Lung (tissue), 12 donors: ENCODE results near the gene NELL2. TPM values are rescaled to one million over a fixed set of nuclear protein-coding genes. Genes with fewer than 3 reads are reported as not detected.

ENCODE experiments used
- ATAC-seq: fragments of 200-7000 bp; cut with Tn5 transposase; one replicate; pipeline ENCODE4 v1.9.1; 2020; ENCODE audit warnings: moderate number of reproducible peaks; ENCODE audit not compliant: insufficient read depth, low FRiP score
- DNase-seq, 3 donors: peaks; one replicate each; pipeline ENCODE4 v3.0.0-alpha.2; 2013 to 2017
- H3K27ac ChIP-seq, 2 donors: one replicate each; pipeline ENCODE4 v1.5.1; 2013; ENCODE audit warnings: mild to moderate bottlenecking in 2 of 2, moderate library complexity in 2 of 2, control low read depth in 1 of 2, inconsistent platforms in 1 of 2, low read depth in 1 of 2, low read length in 1 of 2
- H3K27me3 ChIP-seq, 3 donors: one replicate each; pipeline ENCODE4 v1.5.1; 2013; ENCODE audit warnings: low read length in 2 of 3; ENCODE audit not compliant: control insufficient read depth in 3 of 3, insufficient read depth in 3 of 3
- H3K36me3 ChIP-seq, 4 donors: one replicate each; pipeline ENCODE4 v1.5.1; 2013; ENCODE audit warnings: low read length in 4 of 4, mild to moderate bottlenecking in 1 of 4, moderate library complexity in 1 of 4; ENCODE audit not compliant: control insufficient read depth in 4 of 4, insufficient read depth in 4 of 4
- H3K4me1 ChIP-seq, 5 donors: one replicate each; pipeline ENCODE4 v1.5.1; 2013; ENCODE audit warnings: low read length in 5 of 5, mild to moderate bottlenecking in 2 of 5, moderate library complexity in 1 of 5; ENCODE audit not compliant: control insufficient read depth in 5 of 5, insufficient read depth in 5 of 5
- H3K4me3 ChIP-seq: one replicate; pipeline ENCODE4 v1.5.1; 2013; ENCODE audit warnings: mild to moderate bottlenecking, control low read depth, moderate library complexity
- H3K9ac ChIP-seq, 2 donors: one replicate each; pipeline ENCODE4 v1.5.1; 2013; ENCODE audit warnings: low read length in 2 of 2, control low read depth in 1 of 2; ENCODE audit not compliant: insufficient read depth in 1 of 2
- H3K9me3 ChIP-seq, 4 donors: one replicate each; pipeline ENCODE4 v1.5.1; 2013; ENCODE audit warnings: low read length in 3 of 4, mild to moderate bottlenecking in 1 of 4, moderate library complexity in 1 of 4; ENCODE audit not compliant: control insufficient read depth in 4 of 4, insufficient read depth in 3 of 4
- WGBS, 2 donors: extraction: QIAGEN DNeasy Blood & Tissue Kit; methylation state at CpG; one replicate each; pipeline ENCODE4 v1.1.7; 2013; 5-methylcytosine and 5-hydroxymethylcytosine counted together
- polyA plus RNA-seq, 2 donors: library from polyadenylated mRNA; stranded (reverse); fragments of 200-250 nt; gene quantifications; one replicate each; pipeline ENCODE4 v1.2.1, GENCODE V29; 2013
- total RNA-seq, 2 donors: library from RNA; depleted of rRNA in 1 of 2; stranded (reverse); fragments of >200 nt in 1 of 2; gene quantifications; one replicate each; pipeline ENCODE4 v1.2.1, GENCODE V29; 2014 to 2021
- TF ChIP-seq, protein P1 (sequence below): IDR thresholded peaks from 2 replicates; pipeline ENCODE4 v1.5.1; 2012; ENCODE audit warnings: mild to moderate bottlenecking; ENCODE audit errors: control extremely low read depth, extremely low read depth
- donor health status: control.
- donor health status: control.
- donor health status: Bipolar disorder and iron deficiency.
- donor health status: healthy.
- donor health status: DM: yes; HTN: yes; CAD: no.

NELL2 gene
- total and polyA plus RNA-seq, 4 donors, result 2.2 to 15.9 (median 8.6) TPM

DNA sequence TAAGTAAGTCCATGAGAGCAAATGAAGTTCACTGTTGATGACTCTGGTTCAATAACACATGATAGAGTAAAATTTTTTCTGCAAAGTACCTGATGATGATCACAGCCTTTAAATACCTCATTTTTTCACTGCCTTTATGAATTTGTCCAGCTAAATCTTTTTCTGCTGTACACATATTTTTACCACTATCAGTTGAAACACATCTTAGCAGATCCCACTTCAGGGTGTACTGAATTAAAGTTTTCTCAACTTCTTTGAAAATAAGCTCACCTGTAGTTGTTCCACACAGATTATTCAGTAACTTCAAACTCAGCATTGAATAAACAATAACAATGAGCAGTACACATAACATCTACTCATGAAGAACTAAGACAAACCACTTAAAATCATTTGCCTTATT lies 385.9 kb downstream of the NELL2 start:
- no peaks in the 10 kb centered on the region for H3K27me3 ChIP-seq
- no peaks in the 10 kb centered on the region for H3K4me1 ChIP-seq
- H3K9ac ChIP-seq, result no peak overlapping the region
- H3K9me3 ChIP-seq, result peaks cover 0 to 6% (median 2%) of the 10 kb centered on the region in 4 donors
- no peaks in the 10 kb centered on the region for H3K36me3 ChIP-seq
- H3K27ac ChIP-seq, result no peak overlapping the region
- ATAC-seq (no peak), DNase-seq (no peak)
- H3K4me3 ChIP-seq, result no peak overlapping the region
- TF ChIP-seq, protein P1, sequence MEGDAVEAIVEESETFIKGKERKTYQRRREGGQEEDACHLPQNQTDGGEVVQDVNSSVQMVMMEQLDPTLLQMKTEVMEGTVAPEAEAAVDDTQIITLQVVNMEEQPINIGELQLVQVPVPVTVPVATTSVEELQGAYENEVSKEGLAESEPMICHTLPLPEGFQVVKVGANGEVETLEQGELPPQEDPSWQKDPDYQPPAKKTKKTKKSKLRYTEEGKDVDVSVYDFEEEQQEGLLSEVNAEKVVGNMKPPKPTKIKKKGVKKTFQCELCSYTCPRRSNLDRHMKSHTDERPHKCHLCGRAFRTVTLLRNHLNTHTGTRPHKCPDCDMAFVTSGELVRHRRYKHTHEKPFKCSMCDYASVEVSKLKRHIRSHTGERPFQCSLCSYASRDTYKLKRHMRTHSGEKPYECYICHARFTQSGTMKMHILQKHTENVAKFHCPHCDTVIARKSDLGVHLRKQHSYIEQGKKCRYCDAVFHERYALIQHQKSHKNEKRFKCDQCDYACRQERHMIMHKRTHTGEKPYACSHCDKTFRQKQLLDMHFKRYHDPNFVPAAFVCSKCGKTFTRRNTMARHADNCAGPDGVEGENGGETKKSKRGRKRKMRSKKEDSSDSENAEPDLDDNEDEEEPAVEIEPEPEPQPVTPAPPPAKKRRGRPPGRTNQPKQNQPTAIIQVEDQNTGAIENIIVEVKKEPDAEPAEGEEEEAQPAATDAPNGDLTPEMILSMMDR, result no peak

DNA sequence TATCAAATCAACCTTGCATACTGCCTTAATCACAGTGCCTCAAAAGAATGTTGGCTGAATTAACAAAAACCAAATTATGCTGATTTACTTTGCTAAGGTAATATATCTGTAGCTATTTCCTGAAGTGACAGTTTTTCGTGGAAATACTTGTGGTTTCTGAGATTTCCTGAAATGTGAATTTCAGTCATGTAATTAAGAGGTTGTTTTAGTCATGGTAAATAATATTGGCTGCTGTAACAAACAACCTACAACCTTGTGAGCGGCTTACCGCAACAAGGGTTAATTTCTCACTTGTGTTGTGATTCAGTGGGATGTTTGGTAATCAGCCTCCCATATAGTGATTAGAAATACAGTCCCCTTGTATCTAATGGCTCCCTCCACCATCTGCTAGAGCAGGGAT lies 387.9 kb downstream of the NELL2 start:
- no peak overlapping the region for H3K9ac ChIP-seq
- H3K27ac ChIP-seq, result no peak overlapping the region
- TF ChIP-seq, protein P1, result no peak
- H3K4me1 ChIP-seq, result no peaks in the 10 kb centered on the region
- H3K9me3 ChIP-seq, result peaks cover 0 to 4% (median 2%) of the 10 kb centered on the region in 4 donors
- no peak for ATAC-seq
- WGBS, 2 donors, result 75 to 80% methylated on average over 3 of the region's 3 CpGs
- H3K4me3 ChIP-seq, result no peak overlapping the region
- no peaks in the 10 kb centered on the region for H3K36me3 ChIP-seq
- no peak for DNase-seq
- H3K27me3 ChIP-seq, result no peaks in the 10 kb centered on the region

DNA sequence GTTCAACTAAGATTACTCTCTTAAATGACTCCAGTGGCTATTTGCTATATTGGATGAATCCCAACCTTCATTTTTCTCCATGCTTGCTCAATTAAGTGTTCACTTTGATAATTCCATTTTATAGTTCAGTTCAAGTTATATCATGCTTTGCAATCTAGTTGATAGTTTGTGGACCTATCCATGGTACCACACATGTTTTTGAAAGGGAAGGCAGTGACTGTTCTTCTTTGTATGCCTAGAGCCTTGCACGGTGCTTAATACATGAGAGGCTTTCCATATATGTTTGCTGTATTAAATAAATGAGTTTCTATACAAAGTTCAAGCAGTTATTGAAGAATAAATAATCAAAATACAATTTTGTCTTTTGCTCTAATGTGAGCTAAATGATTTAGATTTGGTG lies 391.3 kb downstream of the NELL2 start:
- no peaks in the 10 kb centered on the region for H3K36me3 ChIP-seq
- no peak for DNase-seq
- no peaks in the 10 kb centered on the region for H3K27me3 ChIP-seq
- no peak overlapping the region for H3K27ac ChIP-seq
- no peak overlapping the region for H3K4me3 ChIP-seq
- no peak for ATAC-seq
- no peak overlapping the region for H3K9ac ChIP-seq
- no peaks in the 10 kb centered on the region for H3K4me1 ChIP-seq
- TF ChIP-seq, protein P1, result no peak
- 85 to 88% methylated on average over 1 of the region's 1 CpG for WGBS, 2 donors
- H3K9me3 ChIP-seq, result peaks cover 0 to 8% (median 0%) of the 10 kb centered on the region in 4 donors

DNA sequence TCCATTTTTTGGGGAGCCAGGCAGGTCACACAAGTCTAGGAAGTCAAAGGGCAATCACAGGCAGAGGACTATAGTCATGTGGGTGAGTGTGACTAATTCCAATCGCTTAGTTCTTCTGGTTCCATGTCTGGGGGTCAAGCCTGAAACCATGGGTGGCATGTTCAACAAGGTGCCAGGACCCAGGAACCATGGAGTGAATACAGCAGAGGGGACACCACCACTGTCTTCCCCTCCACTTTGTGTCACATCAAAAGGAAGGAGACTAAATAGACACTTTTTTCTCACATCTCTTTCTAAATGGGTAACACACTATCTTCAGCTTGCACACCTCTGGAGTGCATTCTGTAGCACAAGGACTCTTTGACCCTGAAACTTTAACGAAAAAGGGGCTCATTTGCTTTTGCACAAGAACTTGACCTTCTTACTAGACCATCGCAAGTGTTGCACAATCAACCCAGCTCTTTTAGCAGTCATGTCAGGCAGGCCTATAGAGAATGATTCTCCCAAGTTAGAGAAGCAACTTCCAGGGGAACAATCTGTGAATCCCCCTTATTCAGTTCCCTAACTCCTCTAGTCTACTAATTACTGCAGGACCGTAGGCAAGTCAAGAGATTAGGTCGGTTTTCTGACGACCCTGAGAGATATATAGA lies 398.7 kb downstream of the NELL2 start:
- Histone ChIP-seq H3K9ac (no peak overlapping the region), H3K4me1 (no peaks in the 10 kb centered on the region), H3K27me3 (no peaks in the 10 kb centered on the region), H3K9me3 (peaks cover 0 to 21% (median 10%) of the 10 kb centered on the region in 4 donors), H3K27ac (no peak overlapping the region), H3K4me3 (no peak overlapping the region), H3K36me3 (no peaks in the 10 kb centered on the region)
- TF ChIP-seq, protein P1, result no peak
- DNase-seq (peak in 1 of 3 donors; percentile 4), ATAC-seq (no peak)
- 82 to 89% methylated on average over 6 of the region's 6 CpGs for WGBS, 2 donors
